RWPE1 (cell line): ENCODE results near the gene SLC29A3.

Source experiments
- CTCF ChIA-PET: fragments of 350-600 bp; sonication (Branson Sonifier 250); formaldehyde crosslinking; extraction: SDS; loops from one replicate; lab custom pipeline; 2021; lab: Yijun Ruan, JAX
- POLR2A ChIA-PET: fragments of 400-600 bp; formaldehyde crosslinking; extraction: SDS; loops from one replicate; lab custom pipeline; 2020; ENCODE audit warnings: antibody characterized with exemption; ENCODE audit not compliant: low non-redundant PET; lab: Yijun Ruan, JAX
- DNase-seq: peaks from one replicate; pipeline ENCODE4 v3.0.0; 2012; ENCODE audit warnings: low spot score
- H3K27ac ChIP-seq: fragments of 450-650 bp; 2 replicates; pipeline ENCODE4 v1.5.1; 2017
- TF ChIP-seq, protein P1 (sequence below): fragments of 450-650 bp; conservative IDR thresholded peaks from 2 replicates; pipeline ENCODE4 v1.5.1; 2017; ENCODE audit warnings: low read depth, mild to moderate bottlenecking

The SLC29A3 gene

DNA sequence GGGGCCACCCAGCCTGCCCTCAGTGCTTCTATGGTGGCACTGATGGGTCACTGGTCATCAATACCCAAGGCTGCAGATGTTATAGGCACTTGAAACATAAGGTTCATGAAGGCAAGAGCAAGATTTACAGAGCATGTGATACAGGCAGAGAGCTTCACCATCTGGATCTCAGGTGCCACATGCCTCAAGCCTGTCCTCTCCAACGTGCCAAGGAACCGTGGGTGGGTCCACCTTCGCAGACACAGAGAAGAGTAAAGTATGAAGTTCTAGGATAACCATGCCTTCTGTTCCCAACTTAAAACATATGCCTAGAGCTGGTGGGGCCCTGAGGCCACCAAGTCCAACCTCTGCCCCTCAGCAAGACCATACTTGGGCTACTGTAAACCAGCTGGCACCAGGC is 51.0 kb downstream of the SLC29A3 start:
- H3K27ac ChIP-seq: no peak overlapping the region
- TF ChIP-seq, protein P1, sequence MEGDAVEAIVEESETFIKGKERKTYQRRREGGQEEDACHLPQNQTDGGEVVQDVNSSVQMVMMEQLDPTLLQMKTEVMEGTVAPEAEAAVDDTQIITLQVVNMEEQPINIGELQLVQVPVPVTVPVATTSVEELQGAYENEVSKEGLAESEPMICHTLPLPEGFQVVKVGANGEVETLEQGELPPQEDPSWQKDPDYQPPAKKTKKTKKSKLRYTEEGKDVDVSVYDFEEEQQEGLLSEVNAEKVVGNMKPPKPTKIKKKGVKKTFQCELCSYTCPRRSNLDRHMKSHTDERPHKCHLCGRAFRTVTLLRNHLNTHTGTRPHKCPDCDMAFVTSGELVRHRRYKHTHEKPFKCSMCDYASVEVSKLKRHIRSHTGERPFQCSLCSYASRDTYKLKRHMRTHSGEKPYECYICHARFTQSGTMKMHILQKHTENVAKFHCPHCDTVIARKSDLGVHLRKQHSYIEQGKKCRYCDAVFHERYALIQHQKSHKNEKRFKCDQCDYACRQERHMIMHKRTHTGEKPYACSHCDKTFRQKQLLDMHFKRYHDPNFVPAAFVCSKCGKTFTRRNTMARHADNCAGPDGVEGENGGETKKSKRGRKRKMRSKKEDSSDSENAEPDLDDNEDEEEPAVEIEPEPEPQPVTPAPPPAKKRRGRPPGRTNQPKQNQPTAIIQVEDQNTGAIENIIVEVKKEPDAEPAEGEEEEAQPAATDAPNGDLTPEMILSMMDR: no peak
- DNase-seq: no peak
- ChIA-PET CTCF (interaction anchor here (1.0 to 1.6 kb wide), 2 partner anchors 14 to 50 kb away, joined by 3 read pairs; no protein-coding TSS in a partner anchor), POLR2A (no interaction called here)

DNA sequence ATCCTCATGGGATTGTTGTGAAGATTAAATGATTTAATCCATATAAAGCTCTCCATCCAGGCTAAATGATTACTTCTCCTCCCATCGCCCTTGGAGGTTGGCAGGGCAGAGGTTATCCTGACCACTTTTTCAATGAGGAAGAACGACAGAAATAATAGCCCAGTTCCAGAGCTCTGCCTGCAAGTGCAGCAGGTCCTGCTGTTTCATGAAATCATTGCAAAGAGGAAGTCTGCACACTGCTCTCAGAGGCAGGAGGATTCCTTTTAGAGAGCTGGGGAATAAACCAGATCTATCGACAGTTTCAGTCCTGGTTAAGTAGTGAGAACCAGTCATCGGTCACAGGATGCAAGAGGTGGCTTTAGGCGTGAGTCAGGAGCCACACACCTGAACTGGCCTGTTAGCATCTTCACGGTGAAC is 52.7 kb downstream of the SLC29A3 start:
- TF ChIP-seq, protein P1: no peak
- ChIA-PET POLR2A (no interaction called here), CTCF (interaction anchor here (0.5 to 1.6 kb wide), 4 partner anchors 12 to 61 kb away, joined by 3 to 5 read pairs (median 3); no protein-coding TSS in a partner anchor)
- H3K27ac ChIP-seq: no peak overlapping the region
- no peak for DNase-seq

DNA sequence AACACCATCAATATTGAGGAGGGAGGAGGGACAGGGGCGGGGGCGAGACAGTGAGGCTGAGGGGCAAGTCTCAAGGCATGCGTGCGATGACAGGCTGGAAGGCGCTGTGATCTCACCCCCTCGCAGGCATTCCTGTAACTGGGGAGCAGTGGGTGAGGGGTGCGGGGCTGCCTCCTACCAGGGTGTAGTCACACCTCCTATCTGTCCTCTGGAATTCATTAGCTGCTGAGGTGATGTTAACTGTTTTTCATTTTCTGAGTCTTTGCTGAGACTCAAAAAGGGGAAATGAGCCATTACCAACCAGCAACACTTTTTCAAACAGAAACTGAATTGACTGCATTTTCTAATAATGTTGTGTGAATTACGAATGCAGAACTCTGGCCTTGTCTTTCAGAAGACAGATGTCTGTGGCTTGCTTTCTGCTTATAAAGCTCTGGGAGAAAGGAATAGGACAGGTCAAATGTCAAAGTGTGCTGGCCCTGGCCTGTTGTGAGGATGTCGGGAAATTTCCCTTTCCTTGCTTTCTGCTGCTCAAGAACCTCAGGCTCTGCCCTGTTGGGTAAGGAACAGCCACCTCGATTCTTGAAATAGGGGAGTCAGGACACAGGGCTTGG is 53.9 kb downstream of the SLC29A3 start:
- POLR2A ChIA-PET: no interaction called here
- CTCF ChIA-PET: interaction anchor here (1.5 kb wide), 1 partner anchor 11 kb away, joined by 5 read pairs; no protein-coding TSS in a partner anchor
- H3K27ac ChIP-seq: no peak overlapping the region
- TF ChIP-seq, protein P1: no peak
- no peak for DNase-seq

DNA sequence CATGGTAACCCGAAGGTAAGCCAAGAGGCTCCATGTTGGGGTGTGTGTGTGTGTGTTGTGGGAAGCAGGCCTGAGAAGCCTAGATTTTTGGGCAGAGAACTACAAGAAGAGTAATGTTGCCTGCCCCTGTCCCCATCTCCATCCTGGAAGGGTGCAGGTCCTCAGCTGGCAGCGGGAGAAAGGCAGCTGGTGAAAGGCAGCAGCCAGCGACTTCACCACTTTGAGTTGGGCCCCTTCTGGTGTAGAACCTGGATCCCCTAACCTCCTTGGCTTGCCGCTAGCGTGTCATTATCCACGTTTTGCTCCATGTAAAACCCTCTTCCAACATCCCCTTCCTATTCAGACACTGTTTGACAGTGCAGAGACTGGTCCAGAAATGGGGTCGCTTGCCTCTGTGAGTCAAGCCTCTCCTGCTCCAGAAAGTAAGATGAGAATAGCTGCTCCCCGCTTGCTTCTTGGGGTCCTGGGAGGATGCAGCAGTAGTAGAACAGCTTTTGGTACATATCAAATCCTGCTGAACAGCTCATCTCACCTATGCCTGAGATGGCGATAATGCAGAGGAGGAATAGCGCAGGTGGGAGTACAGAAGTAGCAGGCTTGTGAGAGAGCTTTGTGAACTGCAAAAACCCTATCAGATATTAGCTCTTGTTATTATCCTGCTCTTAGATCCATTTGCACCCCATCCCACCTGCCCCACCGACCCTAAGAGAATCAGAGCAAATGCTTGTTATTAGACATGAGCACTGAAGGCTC is 55.6 kb downstream of the SLC29A3 start:
- H3K27ac ChIP-seq: no peak overlapping the region
- DNase-seq: no peak
- POLR2A ChIA-PET: no interaction called here
- TF ChIP-seq, protein P1: no peak
- CTCF ChIA-PET: interaction anchor here (1.3 to 1.6 kb wide), 2 partner anchors 10 to 55 kb away, joined by 4 to 7 read pairs; no protein-coding TSS in a partner anchor

DNA sequence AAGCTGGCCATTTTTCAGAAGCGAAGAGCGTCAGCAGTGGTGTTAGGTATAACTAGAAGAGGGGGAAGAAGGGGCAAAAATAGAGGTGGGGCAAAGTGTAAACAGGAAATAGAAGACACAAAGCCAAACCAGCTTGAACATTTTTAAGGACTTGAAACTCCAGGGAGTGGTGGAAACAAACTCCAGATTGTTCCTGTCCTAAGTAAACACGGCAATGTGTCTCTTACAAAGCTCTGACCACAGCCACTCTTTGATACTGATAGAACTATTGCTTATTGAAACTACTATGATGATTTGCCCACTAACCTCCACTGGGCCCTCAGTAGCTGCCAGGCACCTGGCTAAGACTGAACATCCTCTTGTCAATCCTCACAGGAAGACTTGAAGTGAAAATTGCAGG is 56.9 kb downstream of the SLC29A3 start:
- DNase-seq: no peak
- POLR2A ChIA-PET: no interaction called here
- CTCF ChIA-PET: interaction anchor here (0.5 to 1.6 kb wide), 7 partner anchors 8 to 109 kb away, joined by 3 to 7 read pairs (median 3); no protein-coding TSS in a partner anchor
- no peak overlapping the region for H3K27ac ChIP-seq
- TF ChIP-seq, protein P1: no peak

DNA sequence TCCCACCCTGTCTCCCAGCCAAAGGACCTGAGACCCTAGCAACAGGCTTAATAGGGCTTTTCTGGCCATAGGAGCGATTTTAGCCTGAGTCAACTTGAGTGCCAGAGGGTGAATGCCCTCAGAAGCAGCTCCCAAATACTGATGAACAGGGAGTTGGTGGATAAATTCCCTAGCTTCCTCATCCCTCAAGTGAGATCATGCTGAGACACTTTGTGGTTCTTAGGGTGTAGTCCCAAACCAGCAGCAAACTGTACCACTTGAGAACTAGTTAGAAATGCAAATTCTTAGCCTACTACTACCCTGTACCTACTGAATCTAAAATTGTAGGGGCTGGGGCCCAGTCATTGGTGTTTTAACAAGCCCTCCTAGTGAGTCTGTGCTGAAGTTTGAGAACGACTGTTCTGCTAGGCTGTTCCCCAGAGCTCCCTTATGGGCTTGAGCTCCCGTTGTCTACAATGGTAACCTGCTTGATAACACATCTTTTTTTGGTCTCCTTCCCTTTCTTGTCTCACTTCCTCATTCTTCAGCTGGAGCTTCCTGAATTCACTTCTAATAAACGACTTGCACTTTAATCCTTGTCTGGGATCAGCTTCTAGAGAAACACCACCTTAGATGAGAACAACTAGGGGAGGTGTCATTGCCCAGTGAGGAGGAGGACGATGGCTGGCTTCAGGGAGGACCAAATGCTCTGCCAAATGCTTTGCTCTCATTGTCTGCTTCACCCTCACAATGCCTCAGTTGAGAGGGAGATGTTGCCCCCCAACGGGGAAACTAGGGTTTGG is 59.5 kb downstream of the SLC29A3 start:
- ChIA-PET CTCF (interaction anchor here (0.6 to 2.5 kb wide), 5 partner anchors 16 to 402 kb away, joined by 3 to 18 read pairs (median 3); partner anchors contain the start of gene SLC29A3), POLR2A (no interaction called here)
- TF ChIP-seq, protein P1: no peak
- DNase-seq: no peak
- no peak overlapping the region for H3K27ac ChIP-seq
